Measurements from ENCODE around the gene POLRMT.

DNA sequence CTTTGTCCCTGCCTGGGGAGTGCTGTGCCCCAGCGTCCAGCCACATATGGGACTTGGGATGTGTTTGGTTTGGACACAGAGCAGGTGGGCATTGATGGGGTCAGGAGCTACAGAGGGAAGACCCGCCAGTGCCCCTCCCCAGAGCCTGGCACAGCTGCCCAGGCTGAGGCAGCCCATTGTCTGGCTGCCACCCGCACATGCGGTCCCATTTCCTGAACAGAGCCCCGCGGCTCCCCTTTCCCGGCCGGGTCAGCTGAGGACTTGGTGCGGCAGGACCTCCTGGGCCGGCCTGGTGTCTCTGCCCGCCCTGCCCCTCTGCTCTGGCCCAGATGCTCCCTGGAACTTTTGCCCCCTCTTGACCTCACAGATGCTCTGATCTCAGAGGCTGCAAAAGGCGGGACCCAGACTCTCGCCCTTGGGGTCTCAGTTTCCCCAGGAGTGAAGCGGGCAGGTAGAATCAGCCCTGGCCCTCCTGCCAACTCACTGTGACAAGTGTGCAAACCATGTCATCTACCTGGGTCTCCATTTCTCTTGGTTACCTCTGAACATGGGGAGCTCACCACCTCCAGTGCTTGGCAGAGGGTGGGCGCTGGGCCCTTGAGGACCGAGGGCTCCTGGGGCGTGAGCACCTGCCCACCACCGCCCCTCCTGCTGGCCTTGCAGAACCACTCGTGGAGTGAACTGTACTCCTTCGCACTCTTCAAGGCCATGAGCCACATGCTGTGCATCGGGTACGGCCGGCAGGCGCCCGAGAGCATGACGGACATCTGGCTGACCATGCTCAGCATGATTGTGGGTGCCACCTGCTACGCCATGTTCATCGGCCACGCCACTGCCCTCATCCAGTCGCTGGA is 25.8 kb downstream of the POLRMT start:
- TF ChIP-seq, protein P1, sequence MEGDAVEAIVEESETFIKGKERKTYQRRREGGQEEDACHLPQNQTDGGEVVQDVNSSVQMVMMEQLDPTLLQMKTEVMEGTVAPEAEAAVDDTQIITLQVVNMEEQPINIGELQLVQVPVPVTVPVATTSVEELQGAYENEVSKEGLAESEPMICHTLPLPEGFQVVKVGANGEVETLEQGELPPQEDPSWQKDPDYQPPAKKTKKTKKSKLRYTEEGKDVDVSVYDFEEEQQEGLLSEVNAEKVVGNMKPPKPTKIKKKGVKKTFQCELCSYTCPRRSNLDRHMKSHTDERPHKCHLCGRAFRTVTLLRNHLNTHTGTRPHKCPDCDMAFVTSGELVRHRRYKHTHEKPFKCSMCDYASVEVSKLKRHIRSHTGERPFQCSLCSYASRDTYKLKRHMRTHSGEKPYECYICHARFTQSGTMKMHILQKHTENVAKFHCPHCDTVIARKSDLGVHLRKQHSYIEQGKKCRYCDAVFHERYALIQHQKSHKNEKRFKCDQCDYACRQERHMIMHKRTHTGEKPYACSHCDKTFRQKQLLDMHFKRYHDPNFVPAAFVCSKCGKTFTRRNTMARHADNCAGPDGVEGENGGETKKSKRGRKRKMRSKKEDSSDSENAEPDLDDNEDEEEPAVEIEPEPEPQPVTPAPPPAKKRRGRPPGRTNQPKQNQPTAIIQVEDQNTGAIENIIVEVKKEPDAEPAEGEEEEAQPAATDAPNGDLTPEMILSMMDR (IDR thresholded peaks at IDR 0.05), result no peak
- TF ChIP-seq EP300 (IDR thresholded peaks at IDR 0.05) (no peak), POLR2A (IDR thresholded peaks at IDR 0.05) (no peak)
